NCI-H774 (cell line): ENCODE results near the gene PRR16.
"Not testable (repeated sequence)": the region's sequence is repeated elsewhere in the genome, so short reads cannot be mapped to it uniquely, and the experiment has no call there.

Experiments
- DNase-seq: peaks from one replicate; lab custom pipeline; 2025; lab: John Stamatoyannopoulos, UW

PRR16 gene

DNA sequence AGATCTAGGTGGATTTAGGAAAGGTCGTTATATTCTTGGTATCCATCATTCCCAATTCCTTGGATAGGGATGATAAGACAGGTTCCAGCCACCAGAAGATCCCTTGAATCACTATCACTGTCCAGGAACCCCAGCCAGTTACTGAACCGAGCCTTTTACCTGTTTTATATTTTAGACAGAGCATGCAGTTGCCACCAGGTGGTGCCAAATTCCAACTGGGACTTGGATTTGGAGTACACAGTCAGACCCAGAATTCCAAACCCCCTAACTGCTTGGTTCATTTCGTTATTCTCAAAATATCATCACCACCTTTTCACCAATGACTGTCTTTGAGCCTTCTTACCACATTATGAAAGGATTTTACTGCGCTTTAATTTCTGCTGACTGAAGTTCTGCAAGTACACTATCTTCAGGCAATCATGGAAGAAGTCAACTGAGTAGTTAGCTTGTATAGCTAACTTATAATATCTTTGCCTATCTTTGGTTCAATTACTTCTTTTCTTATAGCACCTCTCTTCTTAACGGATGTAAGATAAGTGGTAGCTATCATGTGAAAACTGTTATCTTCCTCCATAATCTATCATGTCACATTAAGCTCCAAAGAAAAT lies 191.8 kb downstream of the PRR16 start:
- DNase-seq: peak; percentile 5

DNA sequence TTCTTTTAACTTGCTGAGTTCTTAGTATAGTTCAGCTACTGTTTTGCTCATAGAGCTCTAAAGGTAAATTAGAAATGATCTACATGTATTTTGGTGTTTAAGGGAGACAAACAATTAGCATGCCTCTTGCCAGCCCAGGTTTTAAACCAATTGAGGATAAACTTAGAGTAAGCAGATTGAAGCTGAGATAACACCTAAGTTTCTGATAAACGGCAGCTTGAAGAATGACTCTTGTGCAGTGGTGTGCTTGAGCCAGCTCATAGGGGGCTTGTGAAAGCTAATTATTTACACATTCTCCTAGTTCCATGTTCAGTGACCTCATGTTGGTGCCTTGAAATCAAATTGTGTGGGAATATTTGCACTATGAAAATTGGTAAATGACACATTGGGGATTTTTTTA lies 193.0 kb downstream of the PRR16 start:
- no peak for DNase-seq

DNA sequence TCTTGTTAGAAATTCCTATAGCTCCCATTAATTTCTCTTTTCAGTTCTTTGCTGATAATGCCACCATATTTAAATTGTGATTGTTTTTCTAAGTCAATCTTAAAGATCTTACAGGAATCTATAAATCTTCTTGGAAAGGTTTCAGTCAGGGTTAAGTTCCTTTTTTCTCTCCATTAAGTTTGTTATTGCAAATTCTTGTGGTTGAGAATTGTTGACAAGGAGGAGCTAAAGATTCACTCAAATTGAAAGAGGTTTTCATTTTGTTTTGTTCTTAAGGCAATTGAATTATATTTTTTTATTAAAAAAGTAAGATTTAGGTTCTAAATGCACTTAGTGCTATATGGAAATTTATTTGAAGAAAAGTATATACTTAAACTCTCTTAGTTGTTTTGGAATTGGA lies 213.4 kb downstream of the PRR16 start:
- no peak for DNase-seq

DNA sequence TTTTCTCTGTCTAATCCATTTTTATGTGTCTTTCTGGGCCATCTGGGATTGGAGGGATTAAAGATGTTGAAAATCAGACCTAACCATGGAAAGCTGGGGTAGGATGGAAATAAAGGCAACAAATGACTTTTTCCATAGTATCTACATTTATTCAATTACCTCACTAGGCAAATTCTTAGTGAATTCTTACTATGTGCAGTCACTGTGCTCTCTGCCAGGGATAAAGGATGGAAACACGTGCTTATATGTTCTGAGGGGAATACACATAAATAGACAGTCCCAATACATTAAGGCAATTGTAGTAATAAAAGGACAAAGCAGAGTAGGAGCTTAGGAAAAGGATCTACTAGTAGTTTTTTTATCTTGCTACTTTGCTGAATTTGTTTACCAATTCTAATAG lies 214.2 kb downstream of the PRR16 start:
- DNase-seq: no peak

DNA sequence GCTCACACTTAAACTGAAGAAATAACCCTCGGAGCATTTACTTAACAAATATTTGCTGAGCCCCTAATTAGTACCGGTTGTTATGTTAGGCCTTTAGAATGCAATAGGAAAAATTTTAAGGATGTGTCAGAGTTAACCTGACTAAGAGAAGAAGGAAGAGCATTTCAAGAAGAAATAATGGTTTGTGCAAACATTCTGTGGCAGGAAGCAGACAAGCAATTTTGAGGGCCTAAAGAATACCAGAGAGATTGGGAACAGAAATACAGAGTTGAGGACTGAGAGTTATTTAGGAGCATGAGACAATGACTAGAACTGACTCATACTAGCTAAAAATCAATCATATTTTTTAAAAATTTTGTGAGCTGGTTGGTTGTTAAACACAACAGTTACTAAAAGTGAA lies 218.8 kb downstream of the PRR16 start:
- DNase-seq: no peak

DNA sequence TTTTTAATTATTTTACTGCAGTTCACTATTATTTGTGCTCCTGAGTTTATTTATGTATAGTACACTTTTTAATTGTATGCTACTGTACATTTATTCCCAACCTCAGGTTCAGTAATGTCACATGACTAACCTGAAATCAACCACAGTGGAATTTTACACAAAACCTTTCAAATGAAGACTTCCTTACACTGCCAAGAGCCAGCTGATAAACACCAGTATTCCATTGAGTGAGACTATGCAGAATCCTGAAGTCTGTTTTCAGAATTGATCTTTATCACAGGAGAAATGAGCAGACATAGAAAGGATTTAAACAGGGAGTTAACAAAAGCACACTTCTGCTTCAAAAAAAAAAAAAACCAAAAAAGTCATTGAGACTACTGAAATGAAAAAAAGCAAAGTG lies 219.5 kb downstream of the PRR16 start:
- no peak for DNase-seq

DNA sequence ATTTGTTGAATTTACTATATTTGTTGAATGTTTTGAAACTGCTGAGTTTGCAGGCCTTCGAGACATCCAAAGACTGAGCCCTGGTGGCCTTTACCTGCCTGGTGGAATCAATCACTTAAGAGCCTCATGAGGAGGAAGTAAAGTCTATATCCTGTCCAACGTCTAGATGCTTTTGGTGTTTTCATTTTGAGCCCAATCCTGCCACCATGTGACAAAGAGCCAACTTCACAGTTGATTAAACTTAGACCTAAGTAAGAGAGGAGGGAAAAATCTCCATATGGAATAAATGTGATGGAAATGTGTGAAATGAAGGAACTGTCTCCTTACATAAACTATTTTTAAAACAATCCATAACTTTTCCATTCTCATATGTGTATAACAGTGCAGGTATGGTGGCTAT lies 220.1 kb downstream of the PRR16 start:
- DNase-seq: no peak

DNA sequence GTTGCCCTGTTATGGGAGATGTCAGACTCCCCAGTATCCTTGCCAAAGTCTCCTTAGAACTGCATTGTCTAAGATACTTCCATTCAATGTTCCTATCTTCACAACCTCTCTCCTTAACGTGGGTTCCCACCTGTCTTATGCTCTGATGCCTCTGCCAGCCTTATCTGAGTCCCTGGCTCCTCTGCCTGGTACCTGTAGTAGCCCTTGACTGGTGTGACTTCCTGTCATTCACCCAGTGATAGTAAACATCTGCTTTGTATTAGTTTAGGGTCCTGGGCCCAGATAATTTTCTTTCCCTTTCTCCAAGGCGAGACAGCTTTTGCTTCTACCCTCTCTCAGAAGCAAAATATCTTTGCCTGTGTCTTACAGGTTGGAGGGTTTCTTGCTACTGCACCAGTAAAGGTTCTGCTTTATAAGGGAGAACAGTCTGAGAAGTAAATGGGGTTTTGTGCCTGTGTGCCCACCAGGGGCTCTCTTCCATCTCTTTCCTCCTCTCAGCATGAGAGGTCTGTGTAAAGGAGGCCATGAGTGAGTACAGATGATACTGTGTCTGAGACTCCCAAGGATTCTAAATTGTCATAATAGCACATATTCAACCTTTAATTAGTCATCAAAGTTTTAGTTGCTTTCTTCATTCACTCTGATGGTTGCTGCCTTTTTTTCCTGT lies 220.8 kb downstream of the PRR16 start:
- DNase-seq: no peak

DNA sequence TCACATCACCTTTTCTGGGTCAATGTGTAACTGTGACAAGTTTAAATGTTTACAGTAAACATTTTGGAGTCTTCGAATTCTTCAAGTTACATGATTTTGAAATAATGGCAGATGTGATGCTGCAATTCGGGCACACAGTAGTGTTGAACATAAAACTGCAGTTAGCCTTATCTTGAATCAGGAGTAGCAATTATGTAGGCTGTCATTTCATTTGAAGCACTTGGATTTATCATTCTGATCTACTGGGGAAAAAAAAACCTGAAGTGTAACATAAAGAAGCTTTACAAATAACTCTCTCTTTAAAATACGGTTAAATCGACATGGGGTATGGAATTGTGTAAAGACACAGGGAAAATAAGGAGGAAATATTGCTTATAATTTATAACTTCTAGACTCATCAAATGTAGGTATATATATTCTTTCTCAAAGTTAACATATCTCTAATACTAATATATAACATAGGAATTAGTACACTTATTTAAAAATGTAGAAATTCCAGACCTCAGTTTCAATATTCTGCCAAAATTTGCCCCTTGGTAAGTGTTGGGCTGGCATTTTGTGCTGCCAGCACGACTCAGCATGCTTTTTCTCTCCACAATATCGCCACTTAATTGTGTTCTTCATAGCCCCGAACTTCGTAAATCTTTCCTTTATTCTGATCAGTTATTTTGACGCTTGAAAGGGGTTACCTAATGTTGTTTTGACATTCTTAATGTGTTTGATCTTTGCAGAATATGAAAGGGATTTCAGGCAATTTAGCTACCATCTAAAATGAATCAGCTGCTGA lies 226.7 kb downstream of the PRR16 start:
- no peak for DNase-seq

DNA sequence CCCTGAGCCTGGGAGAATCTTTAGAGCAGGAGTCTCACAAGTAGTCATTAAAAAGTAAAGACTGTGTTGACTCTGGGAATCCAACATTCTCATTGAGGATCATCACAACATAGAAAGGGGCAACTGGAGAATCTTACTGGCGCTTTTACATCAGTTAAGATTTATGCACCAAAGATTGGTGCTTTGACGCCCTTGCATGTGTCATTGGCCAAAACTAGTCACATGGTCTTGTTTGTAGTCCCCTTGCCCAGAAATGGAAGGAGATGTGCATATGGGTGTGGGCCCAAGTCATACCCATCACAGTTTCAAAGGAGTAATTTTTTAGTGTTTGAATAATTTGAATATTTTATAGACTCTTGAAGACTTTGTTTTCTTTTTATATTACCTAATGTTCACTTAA lies 228.2 kb downstream of the PRR16 start:
- DNase-seq: no peak

DNA sequence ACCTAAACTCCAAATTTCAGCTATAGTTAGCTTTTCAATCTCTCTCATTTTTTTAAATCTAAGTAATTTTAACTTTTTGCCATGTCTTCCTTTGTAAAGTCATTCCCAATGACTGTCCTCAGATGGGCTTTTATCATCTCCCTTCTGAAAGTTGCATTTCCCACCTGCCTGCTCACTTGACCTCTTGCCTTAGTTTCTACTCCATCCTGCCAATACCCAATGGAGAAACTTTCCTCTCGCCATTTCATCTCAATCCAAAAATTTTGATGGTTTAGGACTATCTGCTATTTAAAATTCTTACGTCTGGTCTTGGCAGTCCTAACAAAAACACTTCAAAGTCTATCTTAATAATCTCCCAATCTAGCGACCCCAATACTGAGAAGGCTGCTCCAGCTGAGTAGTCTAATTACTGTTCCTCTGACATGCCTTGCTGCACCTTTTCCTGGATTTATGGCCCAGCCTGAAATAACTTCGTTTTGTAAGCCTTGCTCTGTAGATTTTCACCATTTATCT lies 231.3 kb downstream of the PRR16 start:
- no peak for DNase-seq

DNA sequence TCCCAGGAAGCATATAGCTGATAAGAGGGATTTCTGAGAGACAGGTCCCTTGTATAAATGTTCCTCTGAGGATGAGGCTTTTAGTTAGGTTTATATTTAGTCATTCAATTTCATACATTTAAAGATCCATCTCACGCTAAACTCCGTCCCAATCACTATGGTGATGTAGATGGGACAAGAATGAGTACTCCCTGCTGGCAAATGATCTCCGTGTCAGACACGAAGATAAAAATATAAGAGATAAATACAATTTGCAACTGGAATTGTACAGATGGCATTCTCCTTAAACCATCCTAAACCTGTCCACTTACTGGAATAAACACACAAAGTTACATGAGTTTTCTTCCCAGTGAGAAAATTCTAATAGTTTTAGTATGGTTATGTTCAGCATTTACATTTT lies 233.0 kb downstream of the PRR16 start:
- DNase-seq: no peak

DNA sequence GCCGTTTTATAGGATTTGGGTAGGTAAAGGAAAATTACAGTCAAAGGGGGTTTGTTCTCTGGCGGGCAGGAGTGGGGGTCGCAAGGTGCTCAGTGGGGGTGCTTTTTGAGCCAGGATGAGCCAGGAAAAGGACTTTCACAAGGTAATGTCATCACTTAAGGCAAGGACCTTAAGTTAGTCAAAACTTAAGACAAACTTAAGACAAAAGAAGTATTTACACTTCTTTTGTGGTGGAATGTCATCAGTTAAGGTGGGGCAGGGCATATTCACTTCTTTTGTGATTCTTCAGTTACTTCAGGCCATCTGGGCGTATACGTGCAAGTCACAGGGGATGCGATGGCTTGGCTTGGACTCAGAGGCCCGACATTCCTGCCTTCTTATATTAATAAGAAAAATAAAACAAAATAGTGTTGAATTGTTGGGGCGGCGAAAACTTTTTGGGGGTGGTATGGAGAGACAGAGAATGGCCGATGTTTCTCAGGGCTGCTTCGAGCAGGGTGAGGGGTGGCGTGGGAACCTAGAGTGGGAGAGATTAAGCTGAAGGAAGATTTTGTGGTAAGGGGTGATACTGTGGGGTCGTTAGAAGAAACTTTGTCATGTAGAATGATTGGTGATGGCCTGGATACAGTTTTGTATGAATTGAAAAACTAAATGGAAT lies 233.7 kb downstream of the PRR16 start:
- DNase-seq: not testable (repeated sequence)

DNA sequence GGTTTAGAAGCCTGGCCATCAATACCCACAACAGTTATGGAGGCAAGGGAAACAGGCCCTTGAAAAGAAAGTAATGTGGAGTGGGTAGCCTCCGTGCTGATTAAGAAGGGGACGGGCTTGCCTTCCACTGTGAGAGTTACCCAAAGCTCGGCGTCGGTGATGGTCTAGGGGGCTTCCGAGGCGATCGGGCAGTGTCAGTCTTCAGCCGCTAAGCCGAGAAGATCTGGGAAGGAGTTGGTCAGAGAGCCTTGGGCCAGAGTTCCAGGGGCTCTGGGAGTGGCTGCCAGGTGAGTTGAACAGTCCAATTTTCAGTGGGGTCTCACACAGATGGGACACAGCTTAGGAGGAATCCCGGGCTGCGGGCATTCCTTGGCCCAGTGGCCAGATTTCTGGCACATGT lies 236.6 kb downstream of the PRR16 start:
- not testable (repeated sequence) for DNase-seq

DNA sequence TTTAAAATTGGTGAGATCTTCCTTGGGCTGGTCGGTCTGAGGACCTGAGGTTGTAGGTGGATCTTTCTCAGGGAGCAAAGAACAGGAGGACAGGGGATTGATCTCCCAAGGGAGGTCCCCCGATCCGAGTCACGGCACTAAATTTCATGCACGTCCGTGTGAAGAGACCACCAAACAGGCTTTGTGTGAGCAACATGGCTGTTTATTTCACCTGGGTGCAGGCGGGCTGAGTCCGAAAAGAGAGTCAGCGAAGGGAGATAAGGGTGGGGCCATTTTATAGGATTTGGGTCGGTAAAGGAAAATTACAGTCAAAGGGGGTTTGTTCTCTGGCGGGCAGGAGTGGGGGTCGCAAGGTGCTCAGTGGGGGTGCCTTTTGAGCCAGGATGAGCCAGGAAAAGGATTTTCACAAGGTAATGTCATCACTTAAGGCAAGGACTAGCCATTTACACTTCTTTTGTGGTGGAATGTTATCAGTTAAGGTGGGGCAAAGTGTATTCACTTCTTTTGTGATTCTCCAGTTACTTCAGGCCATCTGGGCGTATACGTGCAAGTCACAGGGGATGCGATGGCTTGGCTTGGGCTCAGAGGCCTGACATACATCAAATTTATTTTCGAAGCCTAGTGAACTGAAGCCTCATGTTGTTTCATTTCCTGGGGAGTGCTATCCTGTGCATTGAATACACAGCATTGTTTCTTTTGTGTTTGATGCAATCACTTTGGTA lies 238.9 kb downstream of the PRR16 start:
- not testable (repeated sequence) for DNase-seq

DNA sequence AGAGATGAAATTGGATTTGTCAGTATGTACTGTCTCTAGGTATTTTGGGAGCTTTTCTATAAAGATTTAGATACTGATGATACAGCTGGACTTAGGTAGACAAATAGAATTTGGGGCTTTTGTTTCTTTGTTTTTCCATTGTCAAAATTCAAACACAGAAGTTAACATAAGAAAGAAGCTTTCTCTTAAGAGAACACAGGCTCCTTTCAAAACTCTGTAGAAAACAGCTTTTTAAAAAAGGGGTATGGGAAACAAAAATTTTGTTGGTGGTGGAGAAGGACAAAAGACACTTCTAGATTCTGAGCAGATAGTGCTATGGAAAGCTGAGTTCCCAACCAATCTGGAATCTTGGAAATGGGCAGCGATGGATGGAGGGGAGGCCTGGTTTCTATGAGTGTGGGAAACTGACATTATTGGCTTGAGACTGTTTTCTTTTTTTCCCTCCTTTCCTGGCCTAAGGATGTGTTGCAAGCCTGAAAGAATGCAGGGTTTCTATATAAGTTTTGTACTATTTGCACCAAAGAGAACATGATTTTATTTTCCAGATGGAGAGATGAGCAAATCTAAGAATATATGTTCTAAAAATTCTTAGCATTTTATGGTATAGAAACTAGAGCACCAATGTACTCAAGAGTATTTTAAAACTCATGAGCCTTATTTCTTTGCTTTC lies 240.0 kb downstream of the PRR16 start:
- no peak for DNase-seq

DNA sequence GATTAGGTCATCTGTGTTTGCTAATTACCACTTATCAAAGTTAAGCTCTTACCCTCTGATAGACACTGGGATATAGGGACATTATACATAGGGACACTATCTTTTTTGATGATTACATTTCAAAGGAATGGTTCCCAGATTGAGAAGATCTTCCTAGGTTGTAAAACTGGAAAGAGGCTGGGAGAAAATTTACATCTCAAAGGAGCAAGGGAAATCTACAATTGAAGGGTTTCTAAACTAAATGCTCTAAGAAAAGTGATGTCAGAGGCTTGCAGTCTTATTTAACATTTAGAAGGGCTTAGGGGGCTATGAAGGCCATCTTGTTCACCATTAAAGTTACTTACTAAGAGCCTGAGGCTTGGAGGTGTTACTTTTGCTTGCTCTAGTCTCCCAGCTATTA lies 242.8 kb downstream of the PRR16 start:
- no peak for DNase-seq

DNA sequence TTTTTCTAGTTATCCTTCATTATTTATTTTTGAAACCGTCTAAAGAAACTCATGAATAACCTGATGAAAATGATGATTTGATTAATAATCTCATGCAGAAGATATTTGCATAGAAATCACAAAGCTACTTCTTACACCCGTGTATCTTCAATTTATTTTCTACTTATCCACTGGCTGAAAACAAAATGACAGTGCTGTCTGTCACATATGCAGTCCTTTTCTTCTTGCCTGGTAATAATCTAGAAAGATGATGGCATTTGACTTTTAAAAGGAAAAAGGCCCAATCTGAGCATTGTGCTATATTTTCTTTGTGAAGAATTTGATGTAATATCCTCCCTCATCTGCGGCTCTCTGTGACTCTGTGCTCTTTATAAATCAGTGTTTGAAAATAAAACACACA lies 253.3 kb downstream of the PRR16 start:
- DNase-seq: no peak

DNA sequence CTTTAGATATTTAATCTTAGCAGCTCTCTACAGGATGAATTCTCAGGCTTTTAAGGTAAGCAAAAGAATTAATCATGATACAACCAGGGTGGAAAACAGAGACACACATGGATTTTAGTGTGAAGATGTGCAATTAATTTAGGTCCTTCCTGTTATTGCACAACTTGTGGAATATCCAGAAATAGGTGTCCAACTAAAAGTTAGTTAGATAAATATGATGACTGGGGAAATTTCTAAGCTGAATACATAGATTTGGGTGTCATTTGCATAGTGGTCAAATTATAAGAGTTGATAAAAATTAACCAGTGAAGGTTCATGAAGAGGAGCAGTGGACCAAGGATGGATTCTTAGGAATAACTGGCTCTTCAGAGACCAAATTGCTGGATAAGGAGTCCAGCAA lies 266.1 kb downstream of the PRR16 start:
- no peak for DNase-seq

DNA sequence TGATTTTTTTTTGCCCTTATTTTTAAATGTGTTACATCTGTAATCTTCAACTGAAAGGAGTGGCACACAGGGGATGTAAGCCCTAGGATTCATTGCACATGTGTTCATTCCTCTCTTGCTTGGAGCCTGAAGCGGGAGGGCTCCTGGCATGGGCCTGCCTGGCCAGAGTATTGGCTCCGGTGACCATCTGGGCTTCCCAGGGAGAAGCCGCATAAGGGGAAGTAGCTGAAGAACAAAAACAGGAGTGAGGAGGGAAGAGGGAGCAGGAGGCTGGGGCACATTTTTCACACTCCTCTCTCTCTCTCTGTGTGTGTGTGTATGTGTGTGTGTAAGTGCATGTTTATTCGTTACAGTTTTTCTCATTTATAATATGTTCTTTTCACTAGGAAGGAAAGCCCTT lies 269.9 kb downstream of the PRR16 start:
- DNase-seq: no peak

DNA sequence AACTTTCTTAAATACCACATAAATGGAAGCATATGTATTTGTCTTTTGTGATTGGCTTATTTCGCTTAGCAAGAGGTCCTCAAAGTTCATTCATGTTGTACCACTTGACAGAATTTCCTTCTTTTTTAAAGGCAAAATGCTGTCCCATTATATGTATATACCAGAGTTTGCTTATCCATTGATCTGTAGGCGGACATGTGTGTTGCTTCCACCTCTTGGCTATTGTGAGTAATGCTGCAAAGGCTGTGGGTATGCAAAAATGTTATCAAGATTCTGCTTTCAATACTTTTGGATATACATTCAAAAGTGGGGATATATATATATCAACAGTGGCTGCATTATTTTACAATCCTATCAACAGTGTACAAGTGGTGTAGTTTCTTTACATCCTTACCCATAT lies 271.0 kb downstream of the PRR16 start:
- no peak for DNase-seq
